A549 (cell line): ENCODE measurements around the gene TRPV3. TPM values are rescaled to one million over a fixed set of nuclear protein-coding genes. Genes with fewer than 3 reads are reported as not detected.

Experiments
- ATAC-seq, 2 experiments: fragments of 200-7000 bp in 1 of 2; fragments of >200 bp in 1 of 2; cut with Nextera tagmentation in 1 of 2; cut with Tn5 transposase in 1 of 2; 3 replicates each; pipeline versions ENCODE4 v1.8.0 to v1.9.1; 2018 to 2020; ENCODE audit warnings: mild to moderate bottlenecking in 1 of 2, moderate library complexity in 1 of 2
- CTCF ChIA-PET: fragments of 300-600 bp; sonication (Branson Sonifier 250); formaldehyde crosslinking; extraction: SDS; loops from one replicate; lab custom pipeline; 2021; ENCODE audit warnings: antibody characterized with exemption, inconsistent platforms; lab: Yijun Ruan, JAX
- POLR2A ChIA-PET: fragments of 350-600 bp; formaldehyde crosslinking; extraction: SDS; loops from one replicate; lab custom pipeline; 2021; ENCODE audit warnings: antibody characterized with exemption, inconsistent platforms; lab: Yijun Ruan, JAX
- DNase-seq, 2 experiments: peaks; one replicate each; pipeline versions ENCODE4 v3.0.0 to v3.0.0-alpha.2; 2011 to 2016; ENCODE audit warnings: low read depth in 1 of 2, low spot score in 1 of 2
- FAIRE-seq: peaks from 2 replicates; lab custom pipeline; 2011; peaks lifted over from hg19 to GRCh38; lab: Jason Lieb, UNC
- H3K27ac ChIP-seq, 2 experiments: fragments of >200 bp; sonication (Bioruptor Twin); formaldehyde crosslinking; 3 replicates each; pipeline ENCODE4 v1.5.1; 2016 to 2017
- H3K4me1 ChIP-seq: fragments of >200 bp; sonication (Bioruptor Twin); formaldehyde crosslinking; 3 replicates; pipeline ENCODE4 v1.6.1; 2016
- H3K4me2 ChIP-seq: fragments of >200 bp; sonication (Bioruptor Twin); formaldehyde crosslinking; 3 replicates; pipeline ENCODE4 v1.6.1; 2016
- H3K4me3 ChIP-seq: fragments of >200 bp; sonication (Bioruptor Twin); formaldehyde crosslinking; 3 replicates; pipeline ENCODE4 v1.5.1; 2016
- H3K9me3 ChIP-seq: fragments of >200 bp; sonication (Bioruptor Twin); formaldehyde crosslinking; 3 replicates; pipeline ENCODE4 v1.6.1; 2016
- BCL3 ChIP-seq: fragments of >200 bp; sonication (Bioruptor Twin); formaldehyde crosslinking; IDR thresholded peaks from 3 replicates; pipeline ENCODE4 v1.6.1; 2016
- CBX8 ChIP-seq: fragments of 200-600 bp; sonication (generic); IDR thresholded peaks from 2 replicates; pipeline ENCODE4 v1.6.1; 2016
- CTCF ChIP-seq: fragments of >200 bp; sonication (Bioruptor Twin); formaldehyde crosslinking; IDR thresholded peaks from 3 replicates; pipeline ENCODE4 v1.5.1; 2016
- EHMT2 ChIP-seq: fragments of 200-600 bp; sonication (generic); IDR thresholded peaks from 2 replicates; pipeline ENCODE4 v1.6.1; 2016; ENCODE audit warnings: antibody characterized with exemption, low read depth, mild to moderate bottlenecking, moderate library complexity
- ELK1 ChIP-seq: fragments of 150-350 bp; IDR thresholded peaks from 2 replicates; pipeline ENCODE4 v1.6.1; 2014; ENCODE audit warnings: low read depth, mild to moderate bottlenecking, low read length
- EP300 ChIP-seq, 2 experiments: fragments of >200 bp; sonication (Bioruptor Twin); formaldehyde crosslinking; IDR thresholded peaks; 2 replicates in 1 of 2; 3 replicates in 1 of 2; pipeline ENCODE4 v1.6.1; 2016 to 2017
- ESRRA ChIP-seq: fragments of 150-350 bp; IDR thresholded peaks from 2 replicates; pipeline ENCODE4 v1.6.1; 2014; ENCODE audit warnings: mild to moderate bottlenecking, low read length, borderline replicate concordance
- HES2 ChIP-seq: fragments of >200 bp; sonication (Bioruptor Twin); formaldehyde crosslinking; IDR thresholded peaks from 2 replicates; pipeline ENCODE4 v1.6.1; 2016
- HEYL ChIP-seq: fragments of 250-450 bp; sonication (Bioruptor Pico); IDR thresholded peaks from 2 replicates; pipeline ENCODE4 v1.8.0; 2021; ENCODE audit warnings: mild to moderate bottlenecking, moderate library complexity
- HOXB13 ChIP-seq: fragments of 250-450 bp; sonication (Bioruptor Pico); IDR thresholded peaks from 2 replicates; pipeline ENCODE4 v1.5.0; 2020; ENCODE audit warnings: low read depth, mild to moderate bottlenecking, moderate library complexity
- MAFK ChIP-seq: fragments of 450-650 bp; IDR thresholded peaks from 2 replicates; pipeline ENCODE4 v1.6.1; 2014; ENCODE audit not compliant: partially characterized antibody
- MAZ ChIP-seq: fragments of 150-350 bp; IDR thresholded peaks from 2 replicates; pipeline ENCODE4 v1.6.1; 2014; ENCODE audit warnings: antibody characterized with exemption, low read depth, low read length, borderline replicate concordance
- PBX3 ChIP-seq: IDR thresholded peaks from 2 replicates; pipeline ENCODE4 v1.6.1; 2012
- PHF8 ChIP-seq: fragments of 200-600 bp; sonication (generic); IDR thresholded peaks from 2 replicates; pipeline ENCODE4 v1.6.1; 2016; ENCODE audit warnings: low read depth, mild to moderate bottlenecking, antibody characterized with exemption, moderate library complexity, borderline replicate concordance
- POLR2A ChIP-seq: IDR thresholded peaks from 2 replicates; pipeline ENCODE4 v1.6.1; 2012; ENCODE audit warnings: mild to moderate bottlenecking, low read length
- POLR2AphosphoS2 ChIP-seq: conservative IDR thresholded peaks from 2 replicates; pipeline ENCODE4 v1.6.1; 2012; ENCODE audit warnings: low read length, improper control_type of control experiment, inconsistent platforms
- RCOR1 ChIP-seq: fragments of 150-350 bp; IDR thresholded peaks from 2 replicates; pipeline ENCODE4 v1.6.1; 2014; ENCODE audit warnings: antibody characterized with exemption, low read length, low read depth
- RNF2 ChIP-seq: fragments of 200-600 bp; sonication (generic); IDR thresholded peaks from 2 replicates; pipeline ENCODE4 v1.6.1; 2016; ENCODE audit warnings: low read depth, mild to moderate bottlenecking, antibody characterized with exemption, moderate library complexity, borderline replicate concordance
- ZFP36 ChIP-seq: fragments of 450-650 bp; IDR thresholded peaks from 2 replicates; pipeline ENCODE4 v1.6.1; 2014; ENCODE audit warnings: borderline replicate concordance; ENCODE audit not compliant: partially characterized antibody
- ZNF302 ChIP-seq: fragments of 250-450 bp; sonication (Bioruptor Pico); IDR thresholded peaks from 2 replicates; pipeline ENCODE4 v1.9.0; 2021; ENCODE audit warnings: inconsistent platforms, mild to moderate bottlenecking, moderate library complexity
- WGBS: methylation state at CpG from one replicate; pipeline ENCODE4 v1.1.6; 2017; ENCODE audit errors: missing lambda C conversion rate; 5-methylcytosine and 5-hydroxymethylcytosine counted together
- polyA plus RNA-seq, 4 experiments: library from polyadenylated mRNA; depleted of rRNA in 3 of 4; stranded (reverse); fragments of >200 nt; fragmentation: RNase III in 1 of 4; extraction: RNeasy Plus Mini Kit Qiagen cat#74134 plus additional on column Dnase treatment in 1 of 4; gene quantifications; 2 replicates in 3 of 4; 3 replicates in 1 of 4; pipeline ENCODE4 v1.2.3, GENCODE V29; 2011 to 2017

TRPV3 gene
- polyA plus RNA-seq, 2 of the 4 experiments (the other 2 are of a cell fraction) = 0.46 to 1.2 TPM

GRCh38 chr17:3558603-3559269 is 1.1 kb upstream of the TRPV3 start:
- no peak overlapping the region for H3K27ac ChIP-seq
- 0 out of 3 replicates have a peak, but pooled peaks cover 4% of the 10 kb centered on the region for H3K4me1 ChIP-seq
- FAIRE-seq (no peak), ATAC-seq (no peak; a peak in 1 of 6 replicates), DNase-seq (no peak)
- H3K9me3 ChIP-seq = no peaks in the 10 kb centered on the region
- CTCF ChIA-PET = interaction anchor here (1.6 kb wide), 1 partner anchor 10 kb away, joined by 5 read pairs; no protein-coding TSS in a partner anchor
- H3K4me2 ChIP-seq = no peak overlapping the region
- TF ChIP-seq MAZ (no peak), POLR2A (no peak), CTCF (no peak), EHMT2 (no peak), ZFP36 (no peak), HES2 (no peak), ZNF302 (CRISPR knock-in tag) (no peak), MAFK (no peak), PHF8 (no peak)
- POLR2A ChIA-PET = no interaction called here
- H3K4me3 ChIP-seq = no peak overlapping the region
- 77% methylated on average over 25 of the region's 25 CpGs for WGBS

GRCh38 chr17:3556916-3557767 is 470 bp downstream of the TRPV3 start:
- no peak overlapping the region for H3K27ac ChIP-seq
- POLR2A ChIA-PET = no interaction called here
- CTCF ChIA-PET = interaction anchor here (0.6 to 1.6 kb wide), 3 partner anchors 8 to 91 kb away, joined by 3 to 5 read pairs (median 3); no protein-coding TSS in a partner anchor
- no peaks in the 10 kb centered on the region for H3K9me3 ChIP-seq
- no peak for FAIRE-seq
- WGBS = 71% methylated on average over 15 of the region's 15 CpGs
- H3K4me2 ChIP-seq = no peak overlapping the region
- ATAC-seq = no peak
- no peak overlapping the region for H3K4me3 ChIP-seq
- TF ChIP-seq MAFK (peak; percentile 94), HOXB13 (CRISPR knock-in tag) (no peak)
- DNase-seq = no peak
- H3K4me1 ChIP-seq = no peaks in the 10 kb centered on the region

GRCh38 chr17:3556239-3556915 is 1.2 kb downstream of the TRPV3 start:
- POLR2A ChIA-PET = no interaction called here
- H3K4me1 ChIP-seq = no peaks in the 10 kb centered on the region
- 84% methylated on average over 19 of the region's 19 CpGs for WGBS
- DNase-seq (no peak), ATAC-seq (no peak), FAIRE-seq (no peak)
- TF ChIP-seq PBX3 (no peak), POLR2AphosphoS2 (no peak), HEYL (CRISPR knock-in tag) (no peak), RCOR1 (no peak), PHF8 (no peak), CBX8 (no peak), RNF2 (no peak), ESRRA (no peak), EP300 (IDR thresholded peaks at IDR 0.05) (no peak), BCL3 (no peak), ELK1 (no peak)
- no peak overlapping the region for H3K27ac ChIP-seq
- no peak overlapping the region for H3K4me3 ChIP-seq
- H3K4me2 ChIP-seq = no peak overlapping the region
- CTCF ChIA-PET = interaction anchor here (0.8 kb wide), 1 partner anchor 92 kb away, joined by 3 read pairs; no protein-coding TSS in a partner anchor
- H3K9me3 ChIP-seq = no peaks in the 10 kb centered on the region
